HG03378 (cell line): ENCODE results near the gene BIRC2.
"Not testable (repeated sequence)": the region's sequence is repeated elsewhere in the genome, so short reads cannot be mapped to it uniquely, and the experiment has no call there.

ENCODE experiments used
- ATAC-seq: cut with Tn5 transposase; IDR thresholded peaks from one replicate; pipeline ENCODE4 v1.9.1; 2021; ENCODE audit warnings: mild to moderate bottlenecking, moderate library complexity; ENCODE audit not compliant: unreplicated experiment

The BIRC2 gene

DNA sequence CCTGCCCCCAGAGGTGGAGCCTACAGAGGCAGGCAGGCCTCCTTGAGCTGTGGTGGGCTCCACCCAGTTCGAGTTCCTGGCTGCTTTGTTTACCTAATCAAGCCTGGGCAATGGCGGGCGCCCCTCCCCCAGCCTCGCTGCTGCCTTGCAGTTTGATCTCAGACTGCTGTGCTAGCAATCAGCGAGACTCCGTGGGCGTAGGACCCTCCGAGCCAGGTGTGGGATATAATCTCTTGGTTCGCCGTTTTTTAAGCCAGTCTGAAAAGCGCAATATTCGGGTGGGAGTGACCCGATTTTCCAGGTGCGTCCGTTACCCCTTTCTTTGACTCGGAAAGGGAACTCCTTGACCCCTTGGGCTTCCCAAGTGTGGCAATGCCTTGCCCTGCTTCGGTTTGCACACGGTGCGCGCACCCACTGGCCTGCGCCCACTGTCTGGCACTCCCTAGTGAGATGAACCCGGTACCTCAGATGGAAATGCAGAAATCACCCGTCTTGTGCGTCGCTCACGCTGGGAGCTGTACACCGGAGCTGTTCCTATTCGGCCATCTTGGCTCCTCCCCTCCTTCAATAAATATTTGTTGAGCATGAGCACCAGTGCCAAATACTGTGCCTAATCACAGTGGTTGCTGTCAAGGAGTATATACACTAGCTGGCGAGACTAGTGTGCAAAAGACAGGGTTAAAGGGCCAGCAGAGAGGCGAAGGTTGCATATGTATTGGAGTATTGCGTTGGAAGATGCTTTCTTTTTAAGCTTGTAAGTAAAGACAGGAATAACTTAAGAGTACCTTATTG is 27.8 kb downstream of the BIRC2 start:
- ATAC-seq: not testable (repeated sequence)

DNA sequence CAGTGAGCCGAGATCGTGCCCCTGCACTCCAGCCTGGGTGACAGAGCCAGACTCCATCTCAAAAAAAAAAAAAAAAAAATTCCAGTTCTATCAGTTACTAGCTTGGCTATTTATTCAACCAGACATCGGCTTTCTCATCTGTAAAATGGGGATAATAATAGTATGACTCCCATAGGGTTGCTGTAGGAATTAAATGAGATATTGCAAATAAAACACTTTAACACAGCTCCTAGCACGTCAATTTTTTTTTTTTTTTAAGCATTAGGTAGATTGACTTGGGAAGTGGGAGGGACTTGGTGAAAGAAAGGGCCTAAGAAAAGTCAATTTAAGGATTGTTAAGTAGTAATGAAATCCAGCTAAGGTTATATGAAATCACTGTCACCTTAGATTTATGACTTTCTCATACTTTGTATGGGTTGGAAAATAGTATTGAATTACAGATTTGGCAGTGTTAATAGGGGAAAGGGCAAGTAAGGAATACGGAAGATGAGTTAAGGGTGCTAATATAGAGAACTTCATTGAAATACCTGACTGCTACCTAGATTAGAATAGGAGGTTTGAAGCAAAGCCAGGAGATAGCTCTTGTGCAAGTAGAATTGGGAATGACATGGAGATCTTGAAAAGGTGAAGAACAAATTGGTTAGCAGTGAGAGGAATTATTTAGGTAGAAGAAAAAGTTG is 28.8 kb downstream of the BIRC2 start:
- no peak for ATAC-seq

DNA sequence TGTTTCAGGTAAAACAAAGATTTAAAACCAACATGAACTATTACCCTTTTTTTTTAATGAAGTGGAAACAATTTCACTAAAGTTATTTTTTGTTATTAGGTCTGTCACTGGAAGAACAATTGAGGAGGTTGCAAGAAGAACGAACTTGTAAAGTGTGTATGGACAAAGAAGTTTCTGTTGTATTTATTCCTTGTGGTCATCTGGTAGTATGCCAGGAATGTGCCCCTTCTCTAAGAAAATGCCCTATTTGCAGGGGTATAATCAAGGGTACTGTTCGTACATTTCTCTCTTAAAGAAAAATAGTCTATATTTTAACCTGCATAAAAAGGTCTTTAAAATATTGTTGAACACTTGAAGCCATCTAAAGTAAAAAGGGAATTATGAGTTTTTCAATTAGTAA is 30.9 kb downstream of the BIRC2 start:
- ATAC-seq: no peak

DNA sequence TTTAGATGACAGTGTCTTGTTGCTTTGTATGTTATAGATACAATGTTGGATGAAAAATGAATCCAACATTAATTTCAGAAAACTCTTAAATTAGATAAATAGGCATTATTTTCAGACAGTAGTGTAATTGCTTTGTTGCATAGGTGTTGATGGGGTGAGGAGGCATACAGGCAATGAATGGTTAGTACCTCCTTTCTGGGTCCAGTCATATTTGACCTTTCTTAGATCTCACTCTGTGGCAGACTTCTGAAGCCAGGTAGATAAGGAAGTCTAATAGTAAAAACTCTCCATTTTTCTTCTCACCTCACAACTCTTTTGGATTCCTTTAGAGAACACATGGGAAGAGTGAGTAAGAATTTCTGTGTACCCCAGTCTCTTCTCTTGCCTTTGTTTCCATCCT is 31.8 kb downstream of the BIRC2 start:
- no peak for ATAC-seq

DNA sequence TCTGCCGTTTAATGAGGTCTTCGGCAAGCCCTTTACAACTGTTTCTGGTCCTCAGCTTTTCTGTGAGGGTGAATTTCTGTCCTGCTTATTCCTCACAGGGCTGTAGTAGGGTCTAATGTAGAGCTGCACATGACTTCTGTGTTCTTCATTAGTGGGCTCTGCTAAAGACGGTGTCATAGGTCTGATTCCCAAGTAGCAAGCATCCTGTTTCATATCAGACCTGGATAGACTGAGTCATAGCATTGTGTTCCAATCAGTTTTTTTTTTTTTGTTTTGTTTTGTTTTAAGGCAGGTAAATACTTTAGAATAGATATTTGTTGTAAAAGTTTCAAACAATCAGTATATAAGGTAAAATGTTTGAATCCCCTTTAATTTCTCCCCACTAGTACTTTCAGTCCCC is 35.4 kb downstream of the BIRC2 start:
- no peak for ATAC-seq

DNA sequence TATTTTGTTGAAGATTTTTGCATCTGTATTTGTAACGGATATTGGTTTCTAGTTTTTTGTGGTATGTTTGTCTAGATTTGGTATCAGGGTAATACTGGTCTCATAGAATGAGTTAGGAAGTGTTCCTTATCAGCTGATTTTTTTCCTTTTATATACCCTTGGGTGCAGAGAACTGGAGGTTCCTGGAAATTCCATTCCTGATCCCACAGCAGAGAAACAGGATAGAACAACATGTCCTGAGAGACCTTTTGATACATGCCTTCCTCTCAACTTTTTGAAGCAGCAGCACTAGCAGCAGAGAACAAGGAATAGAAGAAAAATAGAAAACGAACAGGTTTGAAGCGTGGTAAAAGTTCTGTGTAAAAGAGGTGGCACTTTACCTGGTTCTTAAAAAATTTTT is 36.8 kb downstream of the BIRC2 start:
- ATAC-seq: no peak

DNA sequence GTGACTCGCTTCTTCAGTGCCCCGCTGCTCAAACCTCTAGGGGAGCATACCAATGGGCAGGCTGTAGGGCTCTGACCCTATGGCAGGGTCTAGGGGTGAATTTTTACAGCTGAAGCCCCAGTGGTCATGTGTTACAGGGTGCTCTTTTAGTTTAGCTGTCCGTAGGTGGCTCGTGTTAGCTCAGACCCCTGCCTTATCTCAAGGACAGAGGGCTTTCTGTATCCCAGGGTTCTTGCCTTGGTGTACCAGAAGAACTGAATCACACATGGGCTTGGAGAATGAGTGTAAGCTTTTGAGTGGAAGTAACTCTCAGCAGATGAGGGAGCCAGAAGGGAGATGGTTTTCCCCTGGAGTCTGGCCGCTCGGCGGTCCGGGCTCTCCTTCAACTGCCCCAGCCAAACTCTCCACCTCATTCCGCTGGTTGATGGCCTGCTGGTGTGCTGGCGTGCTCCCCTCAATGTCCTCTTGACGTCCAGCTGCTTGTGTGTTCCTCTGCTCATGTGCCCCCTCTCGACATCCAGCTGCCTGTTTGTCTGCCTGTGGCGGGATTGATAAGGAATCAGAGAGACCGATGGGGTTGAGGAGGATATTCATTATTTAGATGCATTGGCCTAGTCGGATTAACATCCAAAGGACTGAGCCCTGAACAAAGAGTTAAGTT is 37.5 kb downstream of the BIRC2 start:
- ATAC-seq: no peak

DNA sequence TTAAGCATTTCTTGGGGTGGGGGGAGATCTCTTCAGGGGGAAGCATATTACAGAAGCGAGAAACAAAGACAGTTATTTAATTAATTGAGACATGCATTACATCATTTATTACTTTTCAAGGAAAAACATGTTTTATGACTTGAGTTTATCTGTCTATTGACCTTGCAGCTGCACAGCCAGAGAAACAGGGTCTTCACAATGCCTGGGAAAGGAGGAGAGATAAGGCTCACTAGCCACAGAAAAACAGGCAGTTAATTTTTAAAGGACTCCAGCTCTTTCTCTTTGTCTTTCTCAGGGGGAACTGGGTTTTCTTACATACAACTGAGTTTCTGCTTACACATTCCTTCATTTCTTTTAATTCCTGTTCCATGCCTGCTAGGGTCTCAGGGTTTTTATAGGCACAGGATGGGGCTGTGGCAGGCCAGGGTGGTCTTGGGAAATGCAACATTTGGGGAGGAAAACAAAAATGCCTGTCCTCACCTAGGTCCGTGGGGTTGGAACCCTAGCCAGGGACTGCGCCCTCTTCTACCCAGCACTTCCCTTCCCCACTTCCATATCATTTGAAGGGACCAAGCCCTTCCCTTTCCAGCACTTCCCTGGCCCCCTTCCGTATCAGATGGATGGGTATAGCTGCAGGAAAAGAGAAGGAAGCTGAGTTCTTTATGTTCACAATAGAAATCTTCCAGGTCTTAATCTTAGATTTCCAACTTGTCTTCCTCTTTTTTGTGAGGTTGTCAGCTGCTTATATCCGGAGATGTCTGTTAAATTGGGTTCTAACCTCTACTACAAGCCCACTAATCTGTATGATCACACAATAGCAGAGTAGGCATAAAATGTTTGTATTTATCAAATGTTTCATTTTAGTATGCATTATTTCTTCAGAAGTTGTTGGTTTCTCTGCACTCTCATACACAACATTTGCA is 38.3 kb downstream of the BIRC2 start:
- ATAC-seq: no peak

DNA sequence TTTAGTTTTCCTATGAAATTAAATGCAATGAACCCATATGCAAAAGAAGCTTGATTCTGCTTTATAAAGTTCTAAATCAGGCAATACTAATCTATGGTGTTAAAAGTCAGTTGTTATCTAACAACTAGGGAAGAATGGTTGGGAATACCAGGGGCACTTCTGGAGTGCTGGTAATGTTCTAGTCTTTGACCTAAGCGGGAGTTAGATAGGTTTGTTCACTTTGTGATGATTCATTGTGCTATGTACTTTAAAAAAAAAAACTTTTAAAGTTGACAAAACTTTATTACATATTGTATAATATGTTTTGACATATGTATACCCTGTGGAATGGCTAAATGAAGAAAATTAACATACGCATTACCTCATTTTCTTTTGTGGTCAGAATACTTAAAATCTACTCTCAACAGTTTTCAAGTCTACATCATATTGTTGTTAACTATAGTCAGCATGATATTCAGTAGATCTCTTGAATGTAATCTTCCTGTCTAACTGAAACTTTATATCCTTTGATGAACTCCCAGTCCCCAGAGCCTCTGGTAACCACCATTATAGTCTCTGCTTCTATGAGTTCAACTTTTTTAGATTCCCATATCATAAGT is 39.2 kb downstream of the BIRC2 start:
- ATAC-seq: no peak

DNA sequence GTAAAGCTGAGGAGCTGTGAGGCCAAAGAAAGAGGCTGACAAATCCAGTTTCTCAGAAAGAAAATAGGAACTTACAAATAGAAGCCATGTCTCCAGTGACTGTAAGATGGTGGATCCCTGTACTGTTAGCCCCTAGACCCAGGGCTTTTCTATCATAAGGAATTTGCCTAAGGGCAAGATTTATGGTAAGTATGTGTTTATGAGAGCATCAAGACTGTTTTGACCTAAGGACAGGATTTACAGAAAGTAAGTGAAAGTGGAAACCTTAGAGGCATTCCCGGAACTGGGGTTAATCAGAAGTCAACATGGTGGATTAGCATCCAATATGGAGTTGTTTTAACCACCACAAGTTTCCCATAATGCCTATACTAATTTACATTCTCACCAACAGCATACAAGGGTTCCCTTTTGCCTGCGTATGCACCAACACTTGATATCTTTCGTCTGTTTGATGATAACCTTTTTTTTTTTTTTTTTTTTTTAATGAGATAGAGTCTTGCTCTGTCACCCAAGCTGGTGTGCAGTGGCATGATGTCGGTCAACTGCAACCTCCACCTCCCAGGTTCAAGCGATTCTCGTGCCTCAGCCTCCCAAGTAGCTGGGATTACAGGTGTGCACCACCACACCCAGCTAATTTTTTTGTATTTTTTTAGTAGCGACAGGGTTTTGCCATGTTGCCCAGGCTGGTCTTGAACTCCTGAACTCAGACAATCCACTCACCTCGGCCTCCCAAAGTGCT is 40.2 kb downstream of the BIRC2 start:
- ATAC-seq: no peak

DNA sequence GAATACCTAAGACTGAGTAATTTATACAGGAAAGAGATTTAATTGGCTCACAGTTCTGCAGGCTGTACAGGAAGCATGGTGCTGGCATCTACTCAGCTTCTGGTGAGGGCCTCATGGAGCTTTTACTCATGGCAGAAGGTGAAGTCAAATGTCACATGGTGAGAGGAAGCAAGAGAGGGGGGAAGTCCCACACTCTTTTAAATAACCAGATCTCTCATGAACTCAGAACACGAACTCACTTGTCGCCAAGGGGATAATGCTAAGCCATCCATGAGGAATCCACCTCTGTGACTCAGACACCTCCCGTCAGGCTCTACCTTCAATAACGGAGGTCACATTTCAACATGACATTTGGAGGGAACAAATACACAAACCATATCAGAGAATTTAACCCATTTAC is 42.2 kb downstream of the BIRC2 start:
- ATAC-seq: no peak

DNA sequence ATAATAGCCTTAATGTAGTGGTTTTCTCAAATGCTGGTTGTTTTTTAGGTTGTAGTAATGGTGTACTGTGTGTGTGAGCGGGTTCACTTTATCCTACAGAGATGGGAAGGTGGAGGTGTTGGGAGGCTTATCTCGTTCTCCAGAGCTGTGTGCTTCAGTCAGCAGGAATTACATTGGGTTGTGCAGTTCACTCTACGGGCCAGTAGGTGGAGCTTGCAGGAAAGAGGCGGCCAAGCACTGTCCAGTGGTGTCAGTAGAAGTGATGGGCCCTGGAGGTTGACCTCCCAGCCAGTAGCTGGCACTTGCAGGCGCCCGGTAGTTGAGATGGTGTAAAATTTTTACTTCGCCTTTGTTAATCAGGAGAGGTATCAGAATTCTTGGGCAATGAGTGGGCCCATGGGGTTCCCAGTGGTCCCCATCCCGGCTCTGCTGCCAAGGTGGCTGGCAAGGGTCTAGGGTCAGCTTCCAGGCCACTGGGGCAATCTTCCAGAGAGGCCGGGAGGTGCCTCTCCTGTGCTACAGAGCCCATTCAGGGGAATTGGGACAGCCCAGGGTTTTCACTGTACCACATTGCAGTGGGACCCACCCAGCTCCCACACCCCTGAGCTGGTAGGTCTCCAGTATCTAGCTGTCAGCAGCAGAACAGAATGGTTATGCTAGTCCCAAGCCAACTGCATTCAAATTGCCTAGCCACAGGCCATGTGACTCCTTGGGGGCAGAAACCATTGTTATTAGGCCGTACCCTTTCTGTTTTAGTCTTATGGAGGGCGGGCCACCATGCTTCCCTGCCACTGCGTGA is 43.9 kb downstream of the BIRC2 start:
- ATAC-seq: peak; percentile 89

DNA sequence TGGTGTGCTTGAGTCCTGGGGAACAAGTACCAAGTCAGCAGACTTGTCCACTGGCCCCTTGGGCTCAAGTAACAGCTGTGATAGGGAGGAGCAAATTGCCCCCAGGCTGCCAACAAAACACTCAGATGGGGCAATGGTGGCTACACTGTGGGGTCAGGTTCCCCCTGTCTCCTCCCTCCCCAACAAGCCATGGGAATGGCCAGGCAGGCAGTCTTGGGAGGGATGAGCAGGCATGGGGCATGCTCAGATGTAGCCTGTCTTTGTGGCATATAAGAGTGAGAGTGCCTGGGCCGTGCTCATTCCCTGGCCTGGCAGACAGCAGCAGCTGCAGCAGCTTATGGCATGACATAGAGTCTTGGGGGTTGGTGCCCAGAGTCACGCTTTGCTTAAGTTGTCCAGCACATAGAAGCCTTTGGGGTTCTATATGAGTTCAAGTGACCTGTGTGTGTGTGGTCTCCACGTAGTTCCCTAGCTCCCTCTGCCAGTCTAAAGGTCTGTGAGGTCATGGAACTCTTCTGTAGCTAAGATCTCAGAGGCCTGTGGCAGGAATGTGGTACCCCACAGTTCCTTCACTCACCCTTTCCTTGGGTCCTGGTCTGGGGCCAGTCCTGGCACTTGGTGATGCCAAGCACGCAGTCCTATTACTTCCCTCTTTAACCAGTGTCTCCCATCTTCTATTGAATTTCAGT is 44.7 kb downstream of the BIRC2 start:
- ATAC-seq: no peak

DNA sequence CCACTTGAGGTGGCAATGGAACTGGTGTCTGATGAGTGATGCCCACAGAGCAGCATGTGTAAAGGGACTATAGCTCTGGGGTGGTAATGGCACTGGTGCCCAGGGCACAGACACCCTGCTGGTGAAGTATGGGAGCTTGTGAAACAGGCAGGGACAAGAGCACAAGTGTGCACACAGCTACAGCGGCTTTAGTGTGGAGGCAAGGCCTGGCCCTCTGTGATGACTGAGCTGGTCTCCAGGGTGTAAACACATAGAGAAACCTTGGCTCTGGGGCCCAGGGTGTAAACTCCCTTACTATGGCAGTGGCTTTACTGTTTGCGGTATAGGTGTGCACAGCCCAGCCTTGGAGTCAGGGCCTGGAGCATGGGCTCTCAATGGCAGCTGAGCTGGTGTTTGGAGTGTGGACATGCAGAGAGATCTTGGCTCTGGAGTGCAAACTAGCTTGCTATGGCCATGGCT is 46.3 kb downstream of the BIRC2 start:
- ATAC-seq: no peak

DNA sequence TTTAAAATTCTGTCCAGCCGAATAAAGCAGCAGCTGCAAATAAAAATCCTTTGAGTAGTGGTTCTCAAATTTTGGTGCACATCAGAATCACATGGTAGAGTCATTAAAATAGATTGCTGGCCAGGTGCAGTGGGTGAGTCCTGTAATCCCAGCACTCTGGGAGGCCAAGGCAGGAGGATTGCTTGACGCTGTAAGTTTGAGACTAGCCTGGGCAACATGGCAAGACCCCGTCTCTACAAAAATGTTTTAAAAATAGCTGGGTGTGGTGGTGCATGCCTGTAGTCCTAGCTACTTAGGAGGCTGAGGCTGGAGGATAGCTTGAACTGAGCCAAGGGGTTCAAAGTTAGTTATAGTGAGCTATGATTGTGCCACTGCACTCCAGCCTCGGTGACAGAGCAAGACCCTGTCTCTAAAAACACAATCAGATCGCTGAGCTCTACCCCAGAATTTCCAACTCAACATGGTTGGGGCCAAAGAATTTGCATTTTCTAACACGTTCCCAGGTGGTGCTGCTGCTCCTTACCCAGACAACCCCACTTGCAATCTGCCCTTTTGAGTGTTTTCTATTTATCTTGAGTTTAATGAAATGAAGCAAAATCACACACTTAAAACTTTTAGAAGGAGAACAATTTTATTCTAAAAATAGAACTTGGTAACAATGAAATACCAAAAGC is 48.8 kb downstream of the BIRC2 start:
- ATAC-seq: no peak

DNA sequence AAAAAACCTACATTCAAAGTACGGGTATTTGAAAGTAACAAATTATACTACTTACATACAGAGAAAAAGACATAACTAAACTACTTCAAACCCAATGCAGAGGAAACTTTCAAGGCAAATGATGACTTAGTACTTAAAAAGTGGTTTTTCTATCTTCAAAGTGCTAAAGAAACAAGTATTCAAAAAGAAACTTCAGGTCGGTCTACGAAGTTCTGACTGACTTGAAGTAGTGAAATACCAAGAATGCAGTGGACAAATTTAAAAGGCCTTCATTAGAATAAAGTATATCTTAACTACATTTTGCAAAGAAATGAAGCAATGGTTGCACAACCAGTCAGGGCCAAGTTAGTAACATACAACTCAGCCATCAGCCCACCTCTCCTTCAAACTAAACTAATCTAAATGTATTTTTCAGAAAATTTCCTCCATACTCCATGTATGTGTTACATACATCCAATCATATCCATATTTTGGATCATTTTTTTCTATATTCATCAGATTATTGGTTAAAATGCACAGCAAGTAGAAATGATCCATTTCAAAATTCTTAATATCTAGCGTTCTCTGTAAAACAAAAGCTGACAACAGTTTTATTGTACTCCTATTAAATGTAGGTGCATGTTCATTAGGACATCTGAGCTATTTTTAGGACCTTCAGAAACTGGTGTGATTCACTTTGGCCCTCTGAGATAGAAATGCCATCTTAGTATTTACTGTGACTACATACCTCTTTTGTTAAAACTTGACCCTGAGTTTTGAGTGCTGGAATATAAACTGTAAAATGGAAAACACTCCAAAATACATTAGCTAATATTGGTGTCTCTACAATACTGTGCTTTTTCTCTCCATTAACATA is 49.9 kb downstream of the BIRC2 start:
- ATAC-seq: no peak

DNA sequence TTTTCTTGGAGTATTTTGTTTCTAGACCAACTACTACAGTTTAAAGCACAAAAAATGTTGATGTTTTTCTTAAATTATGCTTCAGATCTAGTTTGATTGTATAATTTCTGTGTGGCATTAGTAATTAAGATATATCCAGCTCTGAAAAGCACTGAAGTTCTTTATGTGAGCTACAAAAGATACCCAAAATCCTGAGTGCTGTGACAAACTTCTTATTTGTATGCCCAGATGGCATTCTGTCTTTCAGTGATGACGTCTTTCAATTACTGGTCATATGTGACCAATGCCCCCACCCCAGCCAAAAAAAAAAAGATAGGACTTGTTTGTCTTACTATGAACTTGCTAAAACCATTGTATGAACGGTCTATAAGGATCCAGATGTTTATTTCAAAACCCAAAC is 51.3 kb downstream of the BIRC2 start:
- ATAC-seq: no peak
